Embryonic facial prominence (tissue), 1 donor: ENCODE measurements around the gene BBS9.
"Not testable (repeated sequence)": the region's sequence is repeated elsewhere in the genome, so short reads cannot be mapped to it uniquely, and the experiment has no call there.

Experiments
- DNase-seq: peaks from one replicate; pipeline ENCODE4 v3.0.0-alpha.2; 2016; ENCODE audit errors: extremely low spot score

Gene BBS9

GRCh38 chr7:33128990-33129805 is at the start of gene BBS9:
Gene BBS9, plus strand, starts transcription at chr7:33129564. Its CDS starts 16,689 bp downstream, at chr7:33146253.
- DNase-seq = peak; percentile 85

GRCh38 chr7:33079763-33080690 is 49.3 kb upstream of the BBS9 start:
- DNase-seq = no peak

GRCh38 chr7:33087356-33087755 is 42.0 kb upstream of the BBS9 start:
- DNase-seq = no peak

GRCh38 chr7:33087858-33088257 is 41.5 kb upstream of the BBS9 start:
- no peak for DNase-seq

- no peak for DNase-seq
Observed at GRCh38 chr7:33089142-33089541, 40.2 kb upstream of the BBS9 start.

GRCh38 chr7:33091111-33091531 is 38.2 kb upstream of the BBS9 start:
- DNase-seq = no peak

GRCh38 chr7:33091641-33092191 is 37.6 kb upstream of the BBS9 start:
- no peak for DNase-seq

- no peak for DNase-seq
Observed at GRCh38 chr7:33093266-33093665, 36.1 kb upstream of the BBS9 start.

GRCh38 chr7:33094745-33095275 is 34.6 kb upstream of the BBS9 start:
- DNase-seq = not testable (repeated sequence)

- no peak for DNase-seq
Observed at GRCh38 chr7:33099154-33099940, 30.0 kb upstream of the BBS9 start.

- no peak for DNase-seq
Observed at GRCh38 chr7:33100770-33101169, 28.6 kb upstream of the BBS9 start.

- DNase-seq = no peak
Observed at GRCh38 chr7:33101906-33102305, 27.5 kb upstream of the BBS9 start.

GRCh38 chr7:33107136-33108066 is 22.0 kb upstream of the BBS9 start:
- DNase-seq = no peak

GRCh38 chr7:33108554-33109004 is 20.8 kb upstream of the BBS9 start:
- no peak for DNase-seq

GRCh38 chr7:33109005-33109757 is 20.2 kb upstream of the BBS9 start, which contains the start of gene RP9:
Gene RP9, minus strand, starts transcription at chr7:33109404. Its CDS starts 32 bp downstream, at chr7:33109372.
- DNase-seq = peak; percentile 56

GRCh38 chr7:33109758-33110238 is 19.6 kb upstream of the BBS9 start:
- no peak for DNase-seq

GRCh38 chr7:33111614-33112013 is 17.8 kb upstream of the BBS9 start:
- DNase-seq = no peak

- DNase-seq = no peak
Observed at GRCh38 chr7:33114976-33115375, 14.4 kb upstream of the BBS9 start.

GRCh38 chr7:33118383-33118782 is 11.0 kb upstream of the BBS9 start:
- DNase-seq = no peak
